GM08714 (cell line): ENCODE measurements around the gene AQR.

Experiments used
- H3K4me3 ChIP-seq: fragments of 200-500 bp; sonication (Bioruptor generic); 2 replicates; pipeline ENCODE4 v1.5.1; 2014; ENCODE audit warnings: mild to moderate bottlenecking, low read length, inconsistent platforms
- ZNF274 ChIP-seq: IDR thresholded peaks from 2 replicates; pipeline ENCODE4 v1.6.1; 2012; ENCODE audit warnings: mild to moderate bottlenecking, low read depth, low read length

Gene AQR

DNA sequence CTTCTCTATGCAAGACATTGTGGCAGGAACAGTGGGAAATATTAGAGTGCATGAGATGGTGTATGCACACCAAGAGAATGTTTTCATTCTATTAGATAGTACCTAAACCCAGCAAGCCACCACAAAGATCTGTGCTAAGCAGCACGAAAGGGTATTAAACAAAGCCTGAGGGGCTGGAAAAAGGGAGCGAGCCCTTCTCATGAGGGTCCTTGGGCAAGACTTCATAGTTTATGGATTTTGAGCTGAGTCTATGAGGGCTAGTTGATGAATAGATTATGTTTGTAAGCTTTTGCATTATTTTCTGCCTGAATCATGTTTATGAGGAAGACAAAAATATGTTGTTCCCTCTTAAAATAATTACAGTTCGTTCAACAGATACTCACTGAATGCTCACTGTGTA is 164.8 kb downstream of the AQR start:
- TF ChIP-seq ZNF274: no peak
- no peak overlapping the region for H3K4me3 ChIP-seq

DNA sequence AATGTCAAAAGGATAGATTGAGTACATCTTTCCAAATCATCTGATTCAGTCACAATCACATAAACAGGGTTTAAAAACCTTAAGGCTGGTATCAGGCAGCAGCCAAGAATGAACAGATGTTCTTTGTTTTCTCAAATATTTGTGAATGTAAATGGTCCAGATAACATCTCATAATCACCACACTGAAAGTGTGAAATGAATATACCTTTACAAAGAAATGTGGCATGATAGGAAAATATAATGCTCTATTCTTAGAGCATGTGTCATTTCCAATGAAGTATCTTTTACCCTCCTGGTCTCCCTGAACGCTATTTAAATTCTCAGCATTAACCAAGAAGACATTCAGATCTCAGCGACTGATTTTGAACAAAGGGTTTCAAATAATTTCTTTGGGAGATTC is 165.4 kb downstream of the AQR start:
- TF ChIP-seq ZNF274: no peak
- no peak overlapping the region for H3K4me3 ChIP-seq

DNA sequence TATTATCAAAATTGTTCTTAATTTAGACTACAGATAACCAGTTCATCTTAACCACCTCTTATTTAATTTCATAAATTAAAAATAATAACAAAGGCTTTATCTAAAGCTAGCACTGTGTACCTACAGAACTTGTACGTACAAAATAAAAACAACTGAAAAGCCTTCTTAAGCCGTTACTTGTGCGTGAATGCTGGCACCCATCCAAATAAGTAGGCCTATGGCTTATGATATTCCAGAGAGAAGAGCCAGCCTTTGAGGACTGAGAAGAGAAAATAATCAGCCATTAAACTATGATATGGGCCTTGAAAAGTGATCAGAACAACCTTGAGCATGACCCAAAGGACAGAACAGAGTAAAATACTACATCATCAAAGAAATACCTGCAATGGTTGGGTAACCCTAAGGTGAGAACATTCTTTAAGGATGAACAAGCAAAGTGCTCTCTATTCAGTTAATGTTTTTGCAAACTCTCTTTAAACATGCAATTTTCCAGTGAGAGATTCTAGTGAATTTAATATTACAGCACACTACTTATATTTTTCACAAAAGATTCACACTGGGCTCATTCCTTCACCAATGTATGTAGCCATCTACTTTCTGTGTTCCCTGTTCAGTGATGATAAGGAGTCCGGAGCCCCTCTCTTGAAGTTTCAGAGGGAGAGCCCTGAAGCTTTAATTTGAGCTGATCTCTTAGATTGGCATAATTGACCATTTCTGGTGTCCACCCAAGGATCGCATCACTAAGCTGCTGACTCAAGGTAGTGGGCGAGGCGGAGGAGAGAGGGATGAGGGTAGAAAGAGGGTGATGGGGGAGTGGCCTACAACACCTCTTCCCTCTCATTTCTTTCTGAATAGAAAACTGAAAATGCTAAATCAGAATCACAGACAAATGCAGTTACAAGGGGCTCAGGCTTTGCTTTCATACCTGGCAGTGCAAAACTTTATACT is 166.5 kb downstream of the AQR start:
- no peak for TF ChIP-seq ZNF274
- no peak overlapping the region for H3K4me3 ChIP-seq

GRCh38 chr15:34802371-34802770 is 167.2 kb downstream of the AQR start:
- no peak for TF ChIP-seq ZNF274
- no peak overlapping the region for H3K4me3 ChIP-seq
